ENCODE results near the gene WIPI1.

WIPI1 gene

GRCh38 chr17:68389041-68389440 is 68.3 kb downstream of the WIPI1 start:
- DNase-seq (ENCODE audit: low read depth): no peak
- H3K4me3 ChIP-seq (ENCODE audit: low read depth, low read length): no peak overlapping the region
- TF ChIP-seq POLR2A (IDR thresholded peaks at IDR 0.05; ENCODE audit: extremely low read depth, insufficient read length) (no peak), CTCF (IDR thresholded peaks at IDR 0.05; ENCODE audit: low read depth, low read length) (no peak), MAX (IDR thresholded peaks at IDR 0.05; ENCODE audit: low read depth, low read length) (no peak), MYC (IDR thresholded peaks at IDR 0.05; ENCODE audit: low read depth, low read length) (no peak)

GRCh38 chr17:68387435-68388218 is 69.7 kb downstream of the WIPI1 start:
- H3K4me3 ChIP-seq (ENCODE audit: low read depth, low read length): no peak overlapping the region
- DNase-seq (ENCODE audit: low read depth): no peak
- no peak for TF ChIP-seq CTCF (IDR thresholded peaks at IDR 0.05; ENCODE audit: low read depth, low read length)
- TF ChIP-seq MYC (IDR thresholded peaks at IDR 0.05; ENCODE audit: low read depth, low read length): no peak
- TF ChIP-seq POLR2A (IDR thresholded peaks at IDR 0.05; ENCODE audit: extremely low read depth, insufficient read length): no peak
- TF ChIP-seq MAX (IDR thresholded peaks at IDR 0.05; ENCODE audit: low read depth, low read length): no peak

GRCh38 chr17:68385490-68386215 is 71.6 kb downstream of the WIPI1 start:
- no peak for DNase-seq (ENCODE audit: low read depth)
- no peak for TF ChIP-seq MYC (IDR thresholded peaks at IDR 0.05; ENCODE audit: low read depth, low read length)
- no peak for TF ChIP-seq CTCF (IDR thresholded peaks at IDR 0.05; ENCODE audit: low read depth, low read length)
- no peak for TF ChIP-seq MAX (IDR thresholded peaks at IDR 0.05; ENCODE audit: low read depth, low read length)
- H3K4me3 ChIP-seq (ENCODE audit: low read depth, low read length): no peak overlapping the region

GRCh38 chr17:68384941-68385340 is 72.4 kb downstream of the WIPI1 start:
- H3K4me3 ChIP-seq (ENCODE audit: low read depth, low read length): no peak overlapping the region
- DNase-seq (ENCODE audit: low read depth): no peak
- no peak for TF ChIP-seq MAX (IDR thresholded peaks at IDR 0.05; ENCODE audit: low read depth, low read length)
- TF ChIP-seq POLR2A (IDR thresholded peaks at IDR 0.05; ENCODE audit: extremely low read depth, insufficient read length): no peak
- no peak for TF ChIP-seq CTCF (IDR thresholded peaks at IDR 0.05; ENCODE audit: low read depth, low read length)
- no peak for TF ChIP-seq MYC (IDR thresholded peaks at IDR 0.05; ENCODE audit: low read depth, low read length)

GRCh38 chr17:68384471-68384870 is 72.8 kb downstream of the WIPI1 start:
- TF ChIP-seq CTCF (IDR thresholded peaks at IDR 0.05; ENCODE audit: low read depth, low read length) (no peak), POLR2A (IDR thresholded peaks at IDR 0.05; ENCODE audit: extremely low read depth, insufficient read length) (no peak), MAX (IDR thresholded peaks at IDR 0.05; ENCODE audit: low read depth, low read length) (no peak), MYC (IDR thresholded peaks at IDR 0.05; ENCODE audit: low read depth, low read length) (no peak)
- H3K4me3 ChIP-seq (ENCODE audit: low read depth, low read length): no peak overlapping the region
- DNase-seq (ENCODE audit: low read depth): no peak

Measured in NB4 (cell line).